ENCODE data around the gene APOC1. TPM values are rescaled to one million over a fixed set of nuclear protein-coding genes. Genes with fewer than 3 reads are reported as not detected.

Gene APOC1
- total RNA-seq, 4 donors from 2014 or later = 3.0 to 7.4 (median 3.5) TPM; not detected in 1

Other genes with a start within 250 kb of the APOC1 start
- gene CEACAM19, start 243.1 kb upstream of the APOC1 start, total RNA-seq = 10 to 100 TPM in 1 of 4 donors, 1 to 10 TPM in 3; 1.0 to 16.1 (median 1.3) TPM
- not detected for gene CEACAM16, start 215.5 kb upstream of the APOC1 start, total RNA-seq
- 10 to 100 TPM in 2 of 4 donors, 1 to 10 TPM in 2; 3.2 to 58.8 (median 11.9) TPM for gene BCL3, start 165.9 kb upstream of the APOC1 start, total RNA-seq
- gene CBLC, start 136.7 kb upstream of the APOC1 start, total RNA-seq = 1 to 10 TPM in 1 of 4 donors, under 1 TPM in 1, not detected in 2; 0.29 to 5.8 TPM
- gene BCAM, start 105.5 kb upstream of the APOC1 start, total RNA-seq = 100 to 1,000 TPM in 2 of 4 donors, 10 to 100 TPM in 1, 1 to 10 TPM in 1; 3.8 to 171 (median 111) TPM
- 100 to 1,000 TPM in 2 of 4 donors, 10 to 100 TPM in 2; 14.1 to 106 (median 86.1) TPM for gene NECTIN2, start 68.3 kb upstream of the APOC1 start, total RNA-seq
- gene TOMM40, start 23.4 kb upstream of the APOC1 start, total RNA-seq = 10 to 100 TPM; 10.5 to 38.2 (median 24.1) TPM
- 10 to 100 TPM in 3 of 4 donors, 1 to 10 TPM in 1; 9.1 to 92.5 (median 33.6) TPM for gene APOE, start 8.8 kb upstream of the APOC1 start, total RNA-seq
- gene APOC4, start 27.6 kb downstream of the APOC1 start, total RNA-seq = not detected
- not detected for gene APOC2, start 31.4 kb downstream of the APOC1 start, total RNA-seq
- gene CLPTM1, start 40.8 kb downstream of the APOC1 start, total RNA-seq = 10 to 100 TPM; 30.6 to 99.5 (median 64.2) TPM
- 10 to 100 TPM in 2 of 4 donors, 1 to 10 TPM in 2; 1.0 to 52.4 (median 13.9) TPM for gene RELB, start 86.9 kb downstream of the APOC1 start, total RNA-seq
- gene CLASRP, start 124.4 kb downstream of the APOC1 start, total RNA-seq = 100 to 1,000 TPM in 1 of 4 donors, 10 to 100 TPM in 3; 36.6 to 107 (median 73.9) TPM
- gene ZNF296, start 161.9 kb downstream of the APOC1 start, total RNA-seq = under 1 TPM in 1 of 4 donors, not detected in 3; 0.27 TPM
- gene GEMIN7, start 164.7 kb downstream of the APOC1 start, total RNA-seq = 10 to 100 TPM in 3 of 4 donors, 1 to 10 TPM in 1; 3.5 to 18.4 (median 13.7) TPM
- 10 to 100 TPM in 3 of 4 donors, 1 to 10 TPM in 1; 6.7 to 43.8 (median 24.4) TPM for gene PPP1R37, start 178.6 kb downstream of the APOC1 start, total RNA-seq
- gene NKPD1, start 246.4 kb downstream of the APOC1 start, total RNA-seq = under 1 TPM in 1 of 4 donors, not detected in 3; 0.21 TPM

Measured in uterus (tissue), 4 donors.